Measurements from ENCODE around the gene PDZD4.

PDZD4 gene

GRCh38 chrX:153782313-153782712 is 48.0 kb downstream of the PDZD4 start:
- no peak for FAIRE-seq

GRCh38 chrX:153781428-153782047 is 48.8 kb downstream of the PDZD4 start:
- no peak for FAIRE-seq

- FAIRE-seq, result no peak
Measured at GRCh38 chrX:153780678-153781427, 49.5 kb downstream of the PDZD4 start, which contains the start of gene SRPK3. Gene SRPK3, plus strand, starts transcription at chrX:153781041. Its CDS starts 46 bp downstream, at chrX:153781087.

GRCh38 chrX:153779891-153780677 is 50.3 kb downstream of the PDZD4 start:
- no peak for FAIRE-seq

GRCh38 chrX:153778684-153779101 is 51.7 kb downstream of the PDZD4 start:
- FAIRE-seq, result no peak

- FAIRE-seq, result no peak
Measured at GRCh38 chrX:153778181-153778580, 52.2 kb downstream of the PDZD4 start.

GRCh38 chrX:153777261-153778090 is 52.9 kb downstream of the PDZD4 start:
- FAIRE-seq, result no peak

- no peak for FAIRE-seq
Measured at GRCh38 chrX:153776611-153777045, 53.7 kb downstream of the PDZD4 start.

GRCh38 chrX:153776120-153776599 is 54.2 kb downstream of the PDZD4 start:
- FAIRE-seq, result no peak

- FAIRE-seq, result no peak
Measured at GRCh38 chrX:153775293-153776119, 54.8 kb downstream of the PDZD4 start.

GRCh38 chrX:153774576-153775292 is 55.6 kb downstream of the PDZD4 start:
- FAIRE-seq, result no peak

- no peak for FAIRE-seq
Measured at GRCh38 chrX:153773741-153774575, 56.4 kb downstream of the PDZD4 start.

- FAIRE-seq, result no peak
Measured at GRCh38 chrX:153773218-153773611, 57.1 kb downstream of the PDZD4 start.

- FAIRE-seq, result no peak
Measured at GRCh38 chrX:153772316-153773217, 57.8 kb downstream of the PDZD4 start.

- FAIRE-seq, result no peak
Measured at GRCh38 chrX:153771415-153772315, 58.7 kb downstream of the PDZD4 start.

GRCh38 chrX:153770601-153771414 is 59.5 kb downstream of the PDZD4 start:
- FAIRE-seq, result no peak
